HG02885 (cell line): ENCODE results near the gene STYXL1.
"Not testable (repeated sequence)": the region's sequence is repeated elsewhere in the genome, so short reads cannot be mapped to it uniquely, and the experiment has no call there.

ENCODE experiments used
- ATAC-seq: cut with Tn5 transposase; IDR thresholded peaks from one replicate; pipeline ENCODE4 v1.9.1; 2021; ENCODE audit warnings: mild to moderate bottlenecking; ENCODE audit not compliant: unreplicated experiment, poor library complexity

Gene STYXL1

GRCh38 chr7:76044375-76044865 lies 3.4 kb downstream of the STYXL1 start:
- ATAC-seq: no peak

GRCh38 chr7:76040126-76040525 lies 7.7 kb downstream of the STYXL1 start:
- ATAC-seq: no peak

DNA sequence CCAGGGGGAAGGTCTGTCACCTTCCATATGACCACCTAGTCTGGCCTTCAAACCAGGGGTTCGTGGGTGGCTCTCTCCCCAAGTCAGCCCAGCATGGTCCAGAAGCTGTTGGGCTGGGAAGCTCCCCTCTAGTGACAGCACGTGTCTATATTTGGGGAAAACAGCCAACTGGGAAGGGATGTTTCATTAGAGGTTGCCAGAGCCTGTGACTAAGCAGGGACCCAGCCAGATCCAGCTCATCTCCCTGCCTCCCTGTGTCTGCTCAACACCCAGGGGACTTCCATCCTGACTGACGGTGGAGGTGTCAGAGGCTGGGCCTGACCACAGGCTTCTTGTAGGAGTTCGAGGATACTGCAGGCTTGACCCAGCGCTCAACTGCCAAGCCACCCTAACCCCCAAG lies 10.5 kb downstream of the STYXL1 start:
- no peak for ATAC-seq

- ATAC-seq: no peak
Measured at GRCh38 chr7:76031964-76032363, 15.8 kb downstream of the STYXL1 start.

DNA sequence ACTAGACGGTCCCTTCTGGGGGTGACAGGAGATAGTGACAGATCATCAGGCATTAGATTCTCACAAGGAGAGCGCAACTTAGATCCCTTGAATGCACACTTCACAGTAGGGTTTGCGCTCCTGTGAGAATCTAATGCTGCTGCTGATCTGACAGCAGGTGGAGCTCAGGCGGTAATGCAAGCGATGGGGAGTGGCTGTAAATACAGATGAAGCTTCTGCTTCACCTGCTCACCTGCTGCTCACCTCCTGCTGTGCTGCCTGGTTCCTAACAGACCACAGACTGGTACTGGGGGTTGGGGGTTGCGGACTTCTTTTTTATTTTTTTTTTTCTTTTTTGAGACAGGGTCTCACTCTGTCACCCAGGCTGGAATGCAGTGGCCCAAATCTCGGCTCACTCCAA lies 18.1 kb downstream of the STYXL1 start:
- ATAC-seq: not testable (repeated sequence)

GRCh38 chr7:76023002-76023401 lies 24.8 kb downstream of the STYXL1 start:
- no peak for ATAC-seq

- ATAC-seq: no peak
Measured at GRCh38 chr7:76022026-76022780, 25.6 kb downstream of the STYXL1 start.

DNA sequence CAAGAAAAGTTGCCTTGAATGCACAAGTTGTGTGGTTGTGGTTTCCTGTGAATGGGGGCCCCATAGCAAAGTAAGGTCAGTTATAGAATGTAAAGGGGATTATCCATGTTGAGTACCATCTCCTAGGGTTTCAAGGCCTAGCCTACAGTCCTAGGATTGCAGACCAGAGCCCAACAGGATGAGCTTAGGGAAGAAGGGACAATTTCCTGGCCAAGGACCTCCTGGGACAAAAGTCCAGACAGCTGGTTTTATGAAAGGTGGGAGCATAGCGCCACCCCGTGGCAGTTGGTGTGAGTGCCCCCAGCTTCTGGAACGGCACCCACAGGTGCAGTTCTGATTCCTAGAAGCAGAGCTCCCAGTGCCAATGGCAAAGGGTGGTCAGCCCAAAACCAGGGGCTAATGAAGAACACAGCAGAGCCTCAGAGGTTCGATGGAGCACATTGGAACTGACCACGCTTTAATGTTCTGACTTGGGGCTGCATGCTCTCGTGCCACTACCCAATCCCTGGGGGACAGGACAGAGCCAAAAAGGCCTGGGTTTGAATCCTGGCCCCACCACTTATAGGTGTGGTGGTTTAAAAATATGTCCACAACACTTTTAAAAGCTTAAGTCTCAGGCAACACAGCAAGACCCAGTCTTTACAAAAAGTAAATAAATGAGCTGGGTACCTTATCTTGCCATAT lies 27.6 kb downstream of the STYXL1 start:
- no peak for ATAC-seq

GRCh38 chr7:76018520-76018919 lies 29.3 kb downstream of the STYXL1 start:
- ATAC-seq: not testable (repeated sequence)

- no peak for ATAC-seq
Measured at GRCh38 chr7:76016191-76016947, 31.4 kb downstream of the STYXL1 start.

DNA sequence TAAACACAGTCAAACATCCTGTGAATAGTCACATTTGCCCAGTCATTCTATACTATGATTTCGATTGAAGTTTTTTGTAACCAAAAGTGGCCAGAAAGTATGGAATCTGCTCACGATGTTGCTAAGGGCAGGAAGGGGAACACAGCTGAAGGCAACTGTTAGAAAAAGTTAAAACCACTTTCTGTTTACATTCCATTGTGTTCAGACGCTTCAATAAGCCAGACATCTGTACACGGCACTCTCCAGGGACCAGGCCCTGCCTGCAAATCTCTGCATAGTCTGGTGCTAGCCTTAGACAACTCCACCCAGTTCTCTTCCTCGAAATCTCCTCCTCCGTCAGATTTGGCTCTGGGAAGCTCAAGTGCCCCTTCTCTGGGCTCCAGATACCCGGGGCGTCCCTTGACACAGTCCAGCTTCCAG lies 36.3 kb downstream of the STYXL1 start:
- ATAC-seq: no peak

DNA sequence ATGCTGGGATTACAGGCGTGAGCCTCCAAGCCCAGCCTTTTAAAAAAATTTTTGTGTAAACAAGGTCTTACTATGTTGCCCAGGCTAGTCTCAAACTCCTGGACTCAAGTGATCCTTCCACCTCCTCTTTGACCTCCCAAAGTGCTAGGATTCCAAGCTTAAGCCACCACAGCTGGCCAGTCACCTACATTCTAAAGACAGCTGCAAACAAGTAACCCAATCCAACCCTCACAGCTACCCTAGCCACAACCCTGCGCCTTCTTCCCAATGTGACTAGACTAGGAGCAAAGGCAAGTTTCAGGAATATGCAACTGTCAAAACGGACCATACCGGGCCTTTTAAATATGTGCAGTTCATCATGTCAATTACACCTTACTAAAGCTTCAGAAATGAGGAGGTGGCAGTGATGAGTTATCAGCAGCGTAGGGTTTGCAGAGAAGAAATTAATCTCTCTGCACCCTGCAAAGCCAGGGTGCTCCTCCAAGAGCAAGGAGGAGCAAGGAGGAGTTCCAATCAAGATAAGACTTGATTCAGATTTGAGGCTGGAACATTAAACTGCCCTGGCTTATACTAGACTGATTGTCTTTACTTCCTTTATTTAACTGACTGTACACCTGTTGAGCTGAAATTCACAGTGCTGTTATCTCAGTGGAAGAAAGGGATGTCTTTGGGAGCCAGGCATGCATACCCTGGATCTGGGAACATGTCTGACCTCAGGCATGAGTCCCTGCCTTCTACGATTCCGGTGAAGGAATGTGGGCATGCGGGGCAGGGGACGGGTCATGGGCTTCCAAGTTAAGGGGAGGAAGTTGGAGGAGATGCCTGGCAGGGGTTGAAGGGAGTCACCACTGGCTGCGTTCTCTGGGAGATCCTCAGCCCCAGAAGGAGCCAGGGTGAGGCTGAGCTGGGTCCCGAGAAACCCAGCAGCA lies 37.9 kb downstream of the STYXL1 start:
- no peak for ATAC-seq

GRCh38 chr7:76008156-76008687 lies 39.6 kb downstream of the STYXL1 start:
- ATAC-seq: no peak

- not testable (repeated sequence) for ATAC-seq
Measured at GRCh38 chr7:76005004-76005403, 42.8 kb downstream of the STYXL1 start.

DNA sequence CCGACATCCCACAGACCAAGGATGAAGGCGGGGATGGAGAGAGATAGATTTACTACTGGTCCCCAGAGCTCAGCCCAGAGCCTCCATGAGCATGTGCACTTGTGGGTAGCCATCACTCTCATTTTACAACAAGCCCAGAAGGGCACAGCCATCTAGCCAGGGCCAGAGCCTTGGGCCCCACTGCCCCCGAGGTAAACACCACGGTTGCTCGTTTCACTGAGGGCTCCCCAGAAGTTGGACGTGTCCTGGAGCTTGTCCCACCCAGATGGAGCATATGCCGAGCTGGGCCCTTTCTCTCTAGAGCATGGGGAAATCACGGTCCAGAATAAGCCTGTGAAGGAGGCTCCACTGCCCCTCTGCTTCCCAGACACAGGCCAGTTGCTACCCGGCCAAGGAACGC lies 44.4 kb downstream of the STYXL1 start:
- ATAC-seq: no peak

GRCh38 chr7:76002822-76003221 lies 45.0 kb downstream of the STYXL1 start:
- no peak for ATAC-seq

- ATAC-seq: no peak
Measured at GRCh38 chr7:76002139-76002538, 45.7 kb downstream of the STYXL1 start.

DNA sequence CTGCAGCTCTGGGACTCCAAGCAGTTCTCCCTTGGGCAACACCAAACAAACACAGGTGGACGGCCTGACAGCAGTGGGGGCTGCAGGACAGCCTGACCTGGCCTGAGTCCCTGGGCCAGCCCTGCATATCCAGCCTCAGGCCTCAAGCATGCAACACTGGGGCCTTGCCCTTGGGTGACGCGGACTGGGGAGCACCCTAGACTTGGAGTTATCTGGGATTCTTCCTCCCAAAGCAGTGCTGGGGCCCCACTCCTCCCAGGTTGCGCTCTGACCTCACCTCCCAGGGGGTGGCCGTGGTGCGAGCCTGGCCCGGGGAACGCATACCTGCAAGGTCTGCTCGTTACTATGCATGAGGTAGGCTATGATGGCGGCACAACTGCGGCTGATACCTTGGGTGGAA lies 47.2 kb downstream of the STYXL1 start:
- no peak for ATAC-seq

DNA sequence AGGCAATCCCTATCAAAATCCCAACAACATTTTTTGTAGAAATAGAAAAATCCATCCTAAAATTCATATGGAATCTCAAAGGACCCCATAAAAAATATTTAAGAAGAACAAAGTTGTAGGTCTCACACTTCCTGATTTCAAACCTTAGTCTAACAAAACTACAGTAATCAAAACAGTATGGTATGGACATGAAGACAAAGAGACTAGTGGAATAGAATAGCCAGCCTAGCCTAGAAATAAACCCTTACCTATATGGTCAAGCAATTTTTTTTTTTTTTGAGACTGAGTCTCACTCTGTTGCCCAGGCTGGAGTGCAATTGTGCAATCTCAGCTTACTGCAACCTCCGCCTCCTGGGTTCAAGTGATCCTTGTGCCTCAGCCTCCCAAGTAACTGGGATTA lies 49.8 kb downstream of the STYXL1 start:
- no peak for ATAC-seq

DNA sequence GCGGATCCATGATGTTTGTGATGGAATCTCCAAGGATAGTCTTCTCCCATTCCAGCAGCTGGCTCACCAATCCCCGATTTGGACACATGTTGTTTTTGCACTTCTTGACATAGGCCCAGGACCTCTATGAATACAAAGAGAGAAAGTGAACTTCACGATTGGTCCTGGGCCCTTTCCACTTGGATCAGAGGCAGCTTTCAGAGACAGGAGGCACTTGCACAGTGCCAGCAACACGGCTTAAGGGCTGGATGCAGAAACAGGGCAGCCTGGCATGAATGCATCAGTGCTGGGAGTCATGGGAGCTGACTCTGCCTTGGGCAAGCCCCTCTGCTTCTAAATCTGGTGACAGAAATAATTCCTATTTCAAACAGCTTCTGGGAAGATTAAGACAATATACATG lies 51.3 kb downstream of the STYXL1 start:
- no peak for ATAC-seq
